A204.1 (cell line): ENCODE measurements around the gene CALB2.
"Not testable (repeated sequence)": the region's sequence is repeated elsewhere in the genome, so short reads cannot be mapped to it uniquely, and the experiment has no call there.

ENCODE experiments used
- FAIRE-seq: peaks from 2 replicates; lab custom pipeline; 2012; peaks lifted over from hg19 to GRCh38; lab: Jason Lieb, UNC

Gene CALB2

GRCh38 chr16:71358464-71358998 is at the start of gene CALB2:
Gene CALB2, plus strand, starts transcription at chr16:71358723. Its CDS starts 70 bp downstream, at chr16:71358793.
- FAIRE-seq, result no peak

DNA sequence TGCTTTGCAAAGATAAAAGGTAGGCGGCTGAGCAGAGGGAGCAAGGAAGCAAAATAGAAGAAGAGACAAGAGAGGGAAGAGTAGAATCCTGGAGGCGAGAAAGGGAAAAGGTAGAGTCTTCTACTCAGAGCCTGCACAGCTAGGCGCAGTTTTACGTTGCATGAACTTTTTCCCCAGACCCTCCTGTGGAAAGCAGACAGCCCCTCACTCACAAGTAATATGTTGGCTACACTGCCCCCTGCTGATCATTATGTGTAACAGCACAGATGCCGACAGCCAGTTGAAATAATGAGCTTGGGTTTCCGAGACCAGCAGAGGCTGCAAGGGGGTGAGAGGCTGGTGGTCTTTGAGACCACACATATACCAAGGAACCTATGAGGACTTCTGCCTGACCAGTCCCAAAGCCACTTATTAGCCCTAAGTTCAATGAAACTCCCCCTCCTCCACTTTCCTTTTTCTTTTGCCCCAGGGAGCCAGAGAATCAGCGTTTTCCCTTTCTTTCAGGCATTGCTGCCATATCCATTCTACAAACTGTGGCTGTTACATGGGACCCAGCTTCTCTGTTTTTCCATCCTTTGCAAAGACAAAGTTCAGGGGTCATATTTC is 46.9 kb upstream of the CALB2 start:
- no peak for FAIRE-seq

DNA sequence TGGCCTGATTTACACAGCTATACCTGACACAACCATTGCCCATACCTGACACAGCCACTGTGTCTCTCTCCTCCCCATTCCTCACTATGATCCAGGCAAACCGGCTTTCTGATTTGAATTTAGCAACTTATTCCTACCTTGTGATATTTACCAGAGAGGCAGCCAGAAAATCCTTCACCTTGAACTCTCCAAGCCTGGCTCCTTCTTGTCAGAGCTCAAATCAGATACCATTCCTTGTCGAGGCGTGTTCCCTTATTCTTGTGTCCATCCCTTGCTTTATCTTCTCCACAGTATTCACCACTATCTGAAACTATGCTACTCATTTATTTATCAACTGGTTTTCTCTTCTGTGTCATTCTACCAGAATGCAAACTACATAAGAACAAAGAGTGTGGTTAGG is 44.9 kb upstream of the CALB2 start:
- FAIRE-seq, result not testable (repeated sequence)

GRCh38 chr16:71315269-71315668 is 43.3 kb upstream of the CALB2 start:
- no peak for FAIRE-seq

- FAIRE-seq, result no peak
Observed at GRCh38 chr16:71319999-71320398, 38.5 kb upstream of the CALB2 start.

GRCh38 chr16:71327720-71328119 is 30.8 kb upstream of the CALB2 start:
- no peak for FAIRE-seq

DNA sequence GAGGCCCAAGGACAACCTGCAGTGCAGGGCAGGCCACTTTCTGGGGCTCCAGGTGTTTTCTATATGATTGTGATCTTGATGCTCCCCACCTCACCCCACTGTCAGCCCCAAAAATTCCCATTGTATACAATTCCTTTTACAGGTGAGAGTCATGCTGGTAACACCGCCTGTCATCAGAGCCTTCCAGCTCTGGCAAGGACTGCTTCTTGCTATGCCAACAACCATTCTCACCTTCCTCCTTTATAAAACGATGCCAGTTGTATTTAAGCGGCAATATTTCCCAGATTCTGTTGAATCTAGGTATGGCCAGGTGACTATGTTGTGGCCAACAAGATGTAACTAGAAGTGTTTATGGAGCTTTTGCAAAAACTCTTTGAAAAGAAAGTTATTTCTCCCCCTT is 30.4 kb upstream of the CALB2 start:
- FAIRE-seq, result no peak

DNA sequence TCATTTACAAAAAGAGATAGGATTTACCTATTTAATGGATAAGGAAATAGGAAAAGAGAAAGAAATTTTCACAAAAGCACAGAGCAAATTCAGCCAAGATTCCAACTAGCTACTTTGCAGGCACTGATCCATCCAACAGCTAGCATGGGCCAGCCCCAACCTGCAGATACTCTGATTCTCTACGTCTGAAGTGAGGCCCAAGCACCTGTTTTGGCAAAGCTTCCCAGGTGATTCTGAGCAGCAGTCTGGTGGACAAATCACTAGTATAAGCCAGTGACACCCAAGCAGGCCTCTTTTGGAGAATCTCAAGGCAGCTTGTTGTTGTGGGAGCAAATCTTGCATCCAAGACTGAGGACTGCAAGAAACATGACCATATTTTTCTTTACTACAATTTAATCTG is 20.9 kb upstream of the CALB2 start:
- FAIRE-seq, result no peak

- FAIRE-seq, result no peak
Observed at GRCh38 chr16:71338193-71338592, 20.3 kb upstream of the CALB2 start.

DNA sequence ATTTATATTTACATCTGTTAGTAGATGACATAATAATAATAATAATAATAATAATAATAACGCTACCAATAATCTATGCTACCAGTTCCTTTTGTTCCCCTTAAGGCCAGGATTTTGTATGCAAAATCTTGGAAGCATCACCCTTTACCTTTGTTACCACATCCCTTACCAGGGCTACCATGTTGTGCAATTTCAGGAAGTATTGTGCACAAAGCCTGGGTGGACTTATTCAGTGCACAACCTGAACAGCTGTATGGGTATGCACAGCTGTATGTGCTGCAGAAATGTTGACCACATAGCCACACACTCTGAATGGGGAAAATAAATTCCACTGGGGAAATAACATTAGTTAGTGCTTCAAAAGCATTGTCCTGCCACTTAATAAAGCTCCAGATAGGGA is 19.9 kb upstream of the CALB2 start:
- no peak for FAIRE-seq

DNA sequence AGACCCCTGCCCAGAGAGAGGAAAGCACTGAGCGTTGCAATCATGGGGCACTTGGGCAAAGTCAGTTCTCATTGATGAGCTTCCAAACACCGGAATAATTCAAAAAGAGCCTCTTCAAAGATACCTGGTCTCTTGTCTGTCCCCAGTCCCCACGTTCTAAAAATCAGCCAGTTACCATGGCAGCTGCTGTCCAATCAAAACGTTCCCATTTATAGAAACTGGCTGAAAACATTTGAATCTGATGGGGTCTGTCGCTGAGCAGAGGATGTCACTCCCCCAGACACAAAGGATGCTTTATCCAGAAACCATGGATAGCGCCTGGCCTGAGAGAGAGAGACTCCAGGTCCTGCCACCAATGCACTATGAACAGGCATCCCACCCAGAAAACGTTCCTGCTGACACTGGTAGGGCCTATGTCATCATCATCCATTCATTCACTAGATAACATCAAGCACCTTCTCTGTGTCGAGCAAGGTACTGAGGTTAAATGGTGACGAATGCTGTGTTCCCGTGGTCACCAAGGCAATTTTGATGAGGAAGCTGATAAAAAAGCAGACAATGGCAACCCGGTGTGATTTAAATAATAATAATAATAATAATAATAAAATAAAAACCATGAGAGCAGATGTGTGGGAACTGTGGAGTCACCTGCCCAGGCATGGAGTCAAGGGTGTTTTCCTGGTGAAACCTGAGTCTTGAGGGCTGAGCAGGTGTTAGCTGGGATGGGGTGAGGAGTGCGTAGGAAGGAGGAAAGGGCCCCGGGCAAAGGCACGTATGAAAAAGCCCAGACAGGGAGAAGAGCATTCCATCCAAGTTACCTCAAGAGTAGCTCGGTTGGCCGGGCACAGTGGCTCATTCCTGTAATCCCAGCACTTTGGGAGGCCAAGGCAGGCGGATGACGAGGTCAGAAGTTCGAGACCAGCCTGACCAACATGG is 19.0 kb upstream of the CALB2 start:
- FAIRE-seq, result no peak

DNA sequence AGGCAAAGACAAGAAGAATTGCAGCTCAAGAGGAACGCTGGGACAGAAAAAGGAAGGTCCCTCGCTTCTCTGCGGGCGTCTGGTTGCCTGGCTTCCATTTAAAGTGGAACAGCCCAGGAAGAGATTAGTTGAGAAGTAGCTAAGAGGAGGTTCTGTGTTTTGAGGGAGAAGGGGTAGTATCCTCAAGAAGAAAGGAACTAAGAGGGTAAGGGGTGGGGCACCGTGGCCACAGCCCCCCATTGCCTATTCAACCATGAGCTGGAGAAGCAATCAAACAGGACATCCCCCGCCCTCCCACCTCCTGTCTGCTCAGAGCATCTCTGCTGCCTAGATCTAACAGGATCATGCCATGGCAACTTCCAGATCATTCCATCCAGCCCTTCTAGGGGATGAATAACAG is 18.1 kb upstream of the CALB2 start:
- FAIRE-seq, result no peak

GRCh38 chr16:71341881-71342280 is 16.6 kb upstream of the CALB2 start:
- no peak for FAIRE-seq

DNA sequence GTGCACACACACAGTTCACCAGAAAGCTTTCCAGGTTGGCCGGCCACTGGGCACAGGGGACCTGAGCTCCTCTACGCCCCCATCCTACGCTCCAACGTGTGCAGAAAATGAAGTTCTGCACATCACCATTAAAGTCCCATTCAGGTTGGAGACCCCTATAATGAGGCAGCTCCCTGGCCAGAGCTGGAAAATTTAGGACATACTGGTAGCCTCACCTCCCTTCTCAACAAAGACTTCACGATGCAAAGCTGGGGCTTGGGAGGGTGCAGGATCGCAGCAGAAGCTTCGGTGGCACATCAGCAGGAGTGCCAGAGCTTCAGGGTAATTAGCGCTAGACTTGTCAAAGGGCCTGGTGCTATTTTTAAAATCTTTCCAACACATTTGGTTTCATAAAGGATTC is 15.4 kb upstream of the CALB2 start:
- FAIRE-seq, result no peak

- no peak for FAIRE-seq
Observed at GRCh38 chr16:71344315-71344905, 14.1 kb upstream of the CALB2 start.

GRCh38 chr16:71345031-71345430 is 13.5 kb upstream of the CALB2 start:
- FAIRE-seq, result no peak

DNA sequence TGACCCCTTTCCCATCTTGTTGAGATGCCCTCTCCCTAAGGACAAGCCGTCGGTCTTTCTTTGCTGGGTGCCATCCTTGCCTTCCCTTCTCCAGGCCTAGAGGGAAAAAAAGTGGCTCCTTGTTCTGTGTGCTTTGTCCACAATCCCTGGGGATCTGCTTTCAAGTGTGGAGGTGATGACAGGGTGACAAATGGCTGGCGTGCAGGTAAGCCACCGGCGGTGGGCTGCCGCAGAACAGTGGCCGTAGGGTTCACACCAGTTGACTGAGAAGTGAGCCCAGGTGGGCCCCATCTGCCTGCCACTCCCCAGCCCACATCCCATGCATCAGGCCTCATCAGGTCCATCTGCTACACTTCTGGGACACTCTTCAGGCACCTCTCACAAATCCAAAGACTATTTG is 11.4 kb upstream of the CALB2 start:
- no peak for FAIRE-seq

DNA sequence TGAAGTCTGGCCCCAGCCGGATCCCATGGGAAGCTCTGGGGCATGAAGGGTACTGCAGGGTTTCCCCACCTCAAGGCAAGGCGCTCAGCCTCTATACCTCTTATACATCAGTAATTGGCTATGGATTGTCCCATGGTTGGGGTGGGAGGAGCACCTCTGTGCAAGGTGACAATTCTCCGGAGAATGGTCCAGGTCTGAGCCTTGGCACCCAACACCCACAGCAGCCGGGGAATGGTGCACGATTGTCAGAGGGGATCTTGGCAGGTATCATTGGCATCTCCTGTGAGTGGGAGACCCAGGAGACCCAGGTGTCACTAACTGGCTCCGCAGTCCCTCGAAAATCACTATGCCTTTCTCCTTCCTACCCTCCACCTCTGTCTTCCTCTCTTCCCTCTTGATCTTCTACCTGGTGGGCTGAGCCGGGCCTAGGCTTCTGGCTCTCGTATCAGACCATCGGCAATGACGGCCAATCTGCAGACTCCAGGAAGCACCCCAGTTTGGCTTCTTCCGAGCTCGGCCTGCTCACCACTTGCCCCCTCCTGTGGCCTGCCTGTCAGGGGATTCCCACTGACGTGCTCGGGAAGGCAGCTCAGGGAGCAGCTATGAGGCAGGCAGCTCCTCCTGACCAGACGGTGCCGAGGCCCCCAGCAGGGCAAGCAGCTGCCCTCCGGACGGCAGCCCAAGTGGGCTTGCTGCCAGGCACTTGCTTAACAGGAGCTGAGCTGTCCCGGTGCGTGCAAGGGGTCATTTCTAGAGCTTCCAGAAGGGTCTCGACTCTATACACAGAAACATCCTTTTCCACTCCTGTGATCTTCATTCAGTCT is 10.0 kb upstream of the CALB2 start:
- FAIRE-seq, result no peak

- no peak for FAIRE-seq
Observed at GRCh38 chr16:71350821-71351557, 7.5 kb upstream of the CALB2 start.

GRCh38 chr16:71351558-71351901 is 7.0 kb upstream of the CALB2 start:
- no peak for FAIRE-seq

GRCh38 chr16:71352466-71352865 is 6.1 kb upstream of the CALB2 start:
- FAIRE-seq, result no peak
